Cortex of kidney (tissue), 1 donor: ENCODE measurements around the gene PDIA2.
"Not testable (repeated sequence)": the region's sequence is repeated elsewhere in the genome, so short reads cannot be mapped to it uniquely, and the experiment has no call there.

ENCODE experiments used
- DNase-seq: peaks from one replicate; lab custom pipeline; 2025; lab: John Stamatoyannopoulos, UW

The PDIA2 gene

DNA sequence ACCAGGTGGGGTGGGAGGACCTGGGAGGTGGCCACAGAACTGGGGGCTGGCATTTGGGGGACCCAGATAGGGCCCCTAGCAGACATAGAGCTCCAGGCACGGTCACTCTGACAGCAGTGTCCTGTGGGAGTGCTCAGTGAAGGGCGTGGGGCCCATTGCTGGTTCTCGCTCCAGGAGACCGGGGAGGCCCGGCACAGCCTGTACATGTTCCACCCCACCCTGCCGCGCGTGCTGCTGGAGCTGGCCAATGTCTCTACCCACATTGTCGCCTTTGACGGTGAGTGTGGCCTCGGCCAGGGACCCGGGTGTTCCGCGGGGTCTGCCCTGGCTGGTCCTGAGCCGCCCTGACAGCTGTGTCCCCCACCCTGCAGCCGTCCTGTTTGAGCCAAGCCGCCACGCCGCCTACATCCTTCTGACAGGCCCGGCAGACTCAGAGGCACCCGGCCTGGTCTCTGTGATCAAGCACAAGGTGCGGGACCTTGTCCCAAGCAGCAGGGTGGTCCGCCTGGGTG lies 18.5 kb upstream of the PDIA2 start:
- DNase-seq: no peak

DNA sequence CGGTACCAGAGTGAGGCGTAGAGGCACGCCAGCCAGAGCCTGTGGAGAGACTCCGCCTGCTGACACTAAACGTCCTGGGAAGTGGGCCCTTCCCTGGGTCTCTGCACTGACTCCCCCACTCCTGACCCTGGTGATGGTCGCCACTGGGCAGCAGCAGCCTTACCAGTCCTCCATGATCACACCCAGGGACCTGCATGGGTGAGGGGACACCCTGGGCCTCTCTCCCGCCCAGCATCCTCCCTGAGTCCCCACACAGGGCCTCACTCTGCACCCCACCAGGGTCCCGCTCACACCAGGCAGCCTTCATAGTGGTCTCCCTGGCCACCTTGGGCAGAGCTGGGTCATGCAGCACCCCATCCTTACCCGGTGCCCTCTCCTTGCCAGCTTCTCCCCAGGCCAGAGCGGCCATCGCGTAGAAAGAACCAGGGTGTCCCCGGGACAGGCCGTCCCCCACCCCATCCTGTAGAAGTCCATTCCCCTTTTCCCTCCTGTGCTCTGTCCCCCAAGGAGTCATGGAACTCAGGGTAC lies 17.9 kb upstream of the PDIA2 start:
- DNase-seq: no peak

DNA sequence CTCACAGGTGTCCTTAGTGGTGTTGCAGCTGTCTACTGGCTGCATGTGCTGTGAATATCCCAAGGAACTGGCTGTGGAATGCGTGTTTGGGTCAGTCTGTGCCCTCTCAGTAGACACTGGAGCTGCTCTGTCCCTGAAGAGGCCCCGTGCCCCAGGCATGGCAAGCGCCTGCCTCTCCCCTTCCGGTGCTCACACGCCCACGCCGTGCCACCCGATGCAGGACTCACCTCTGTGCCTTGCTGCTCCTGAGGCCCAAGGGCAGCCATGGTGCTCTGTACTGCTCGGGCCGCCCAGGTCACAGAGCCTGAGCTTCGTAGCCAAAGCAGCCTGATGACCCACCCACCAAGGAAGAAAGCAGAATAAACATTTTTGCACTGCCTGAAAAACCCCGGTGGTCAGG lies 17.3 kb upstream of the PDIA2 start:
- DNase-seq: no peak

DNA sequence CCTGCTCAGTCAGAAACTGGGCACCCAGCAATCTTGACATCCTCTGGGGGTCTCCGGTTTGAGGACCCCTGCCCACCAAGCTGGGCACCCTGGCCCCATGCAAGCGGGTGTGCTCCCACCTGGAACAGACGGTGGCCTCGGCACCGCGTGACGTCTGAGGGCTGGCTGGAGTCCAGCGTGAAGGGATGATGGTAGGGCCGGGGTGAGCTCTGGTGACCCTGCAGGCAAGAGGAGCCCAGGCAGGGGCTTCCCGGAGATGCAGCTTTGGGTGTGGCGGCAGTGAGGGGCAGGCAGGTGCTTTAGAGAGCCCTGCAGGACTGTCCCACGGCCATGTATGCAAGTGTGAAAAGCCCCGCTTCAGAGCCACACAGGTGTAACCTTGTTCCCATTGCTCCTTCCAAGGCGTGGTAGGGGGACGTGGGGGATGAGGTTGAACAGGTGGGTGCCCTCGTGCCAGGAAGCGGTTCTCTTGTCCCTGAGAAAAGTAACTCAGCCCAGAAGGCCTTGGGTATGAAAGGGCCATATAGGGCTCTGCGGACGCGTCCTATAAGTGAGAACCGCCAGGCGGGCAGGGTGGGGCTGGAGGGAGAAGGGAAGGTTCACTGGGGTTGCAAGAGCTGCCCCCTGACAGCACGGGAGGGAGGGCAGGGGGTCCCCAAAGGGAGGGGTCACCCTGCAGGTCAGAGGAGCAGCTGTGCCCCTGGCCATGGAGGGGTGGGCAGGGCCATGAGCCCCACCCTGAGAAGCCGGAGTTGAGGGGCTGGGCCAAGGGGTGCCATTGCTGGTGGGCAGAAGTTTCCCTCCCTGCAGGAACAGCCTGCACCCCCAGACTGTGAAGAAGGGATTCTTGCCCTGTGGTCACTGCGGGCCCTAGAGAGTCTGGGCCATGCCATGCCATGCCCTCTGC lies 16.5 kb upstream of the PDIA2 start:
- DNase-seq: no peak

DNA sequence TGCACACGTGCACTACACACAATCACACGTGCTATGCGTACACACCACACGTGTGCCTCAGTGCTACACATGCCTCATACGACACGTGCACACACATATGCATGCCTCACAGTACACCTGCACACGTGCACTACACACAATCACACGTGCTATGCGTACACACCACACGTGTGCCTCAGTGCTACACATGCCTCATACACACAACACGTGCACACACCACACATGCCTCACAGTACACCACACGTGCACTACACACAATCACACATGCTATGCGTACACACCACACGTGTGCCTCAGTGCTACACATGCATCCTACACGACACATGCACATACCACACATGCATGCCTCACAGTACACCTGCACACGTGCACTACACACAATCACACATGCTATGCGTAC lies 15.4 kb upstream of the PDIA2 start:
- not testable (repeated sequence) for DNase-seq

- no peak for DNase-seq
Observed at GRCh38 chr16:268141-269053, 14.6 kb upstream of the PDIA2 start.

DNA sequence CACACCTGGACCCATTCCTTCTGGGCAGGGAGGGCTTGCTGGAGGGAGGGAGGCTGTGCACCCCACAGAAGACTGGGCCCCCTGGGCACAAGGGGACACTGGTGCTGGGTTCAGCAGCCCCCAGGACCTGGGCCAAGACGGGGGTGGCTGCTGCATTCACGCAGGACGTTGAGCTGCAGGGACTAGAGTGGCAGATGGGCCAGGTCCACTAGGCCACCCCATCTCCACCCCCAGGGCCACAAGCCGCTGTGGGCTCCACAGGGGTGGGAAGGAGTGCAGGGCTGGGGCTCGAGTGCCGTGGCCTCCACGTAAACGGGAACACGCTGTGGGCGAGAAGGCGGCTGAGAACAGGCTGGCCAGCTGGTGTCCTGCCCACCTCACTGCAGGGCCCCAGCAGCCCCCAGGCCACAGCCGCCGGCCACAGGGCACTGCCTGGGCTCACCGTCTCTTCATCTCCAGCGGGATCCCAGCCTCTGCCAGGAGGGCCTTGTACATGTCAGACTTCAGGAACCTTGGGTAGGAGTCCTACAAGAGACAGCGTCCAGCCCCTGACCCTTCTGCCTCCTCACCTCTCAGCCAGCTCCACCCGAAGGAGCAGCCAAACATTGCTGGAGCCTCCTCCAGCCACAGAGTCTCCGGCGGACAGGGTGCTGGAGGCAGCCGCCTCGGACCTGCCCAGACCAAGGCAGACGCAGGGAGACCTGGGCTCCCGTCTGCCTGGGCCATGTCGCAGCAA lies 13.7 kb upstream of the PDIA2 start:
- no peak for DNase-seq

- DNase-seq: no peak
Observed at GRCh38 chr16:270381-271255, 12.3 kb upstream of the PDIA2 start.

DNA sequence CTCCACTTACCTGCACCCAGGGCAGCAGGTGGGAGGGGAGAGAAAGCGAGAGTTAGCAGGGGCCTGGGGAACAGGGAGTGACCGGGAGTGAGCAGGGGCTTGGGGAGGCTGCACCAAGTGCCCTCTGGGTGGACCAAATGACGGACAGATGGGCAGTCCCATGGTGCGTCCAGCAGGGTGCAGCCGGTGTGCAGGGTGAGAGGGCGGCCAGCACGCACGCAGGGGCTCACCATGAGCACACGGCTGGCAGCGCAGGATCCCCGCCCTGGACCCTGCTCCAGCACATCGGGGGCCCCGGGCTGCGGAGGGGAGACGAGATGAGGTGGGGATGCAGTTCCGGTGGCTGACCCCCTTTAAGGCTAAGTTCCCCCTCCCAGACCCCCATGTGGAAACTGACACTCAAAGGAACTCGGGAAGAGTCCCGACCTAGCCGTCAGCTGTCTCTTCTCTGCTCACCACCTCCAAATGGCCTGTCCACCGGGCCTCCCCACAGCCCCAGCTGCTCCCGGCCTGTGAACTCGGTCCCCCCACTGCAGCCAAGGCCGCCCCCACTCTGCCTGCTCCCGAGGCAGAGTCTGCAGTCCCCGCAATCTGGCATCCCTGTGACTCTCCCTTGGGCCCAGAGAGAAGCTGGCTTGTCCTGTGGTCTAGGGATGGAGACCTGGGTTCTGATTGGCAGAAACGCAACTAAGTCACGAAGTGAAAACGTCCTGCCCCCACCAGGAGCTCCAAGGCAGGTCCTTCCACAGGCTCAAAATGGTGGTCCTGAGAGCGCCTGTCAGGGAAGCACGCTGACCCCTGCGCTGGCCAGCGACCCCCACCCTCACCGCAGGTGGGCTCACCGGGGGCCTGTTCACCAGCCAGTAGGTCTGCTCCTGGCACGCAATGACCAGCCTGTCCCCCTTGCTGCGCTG lies 10.1 kb upstream of the PDIA2 start:
- DNase-seq: no peak

GRCh38 chr16:273547-274421 lies 9.2 kb upstream of the PDIA2 start:
- no peak for DNase-seq

DNA sequence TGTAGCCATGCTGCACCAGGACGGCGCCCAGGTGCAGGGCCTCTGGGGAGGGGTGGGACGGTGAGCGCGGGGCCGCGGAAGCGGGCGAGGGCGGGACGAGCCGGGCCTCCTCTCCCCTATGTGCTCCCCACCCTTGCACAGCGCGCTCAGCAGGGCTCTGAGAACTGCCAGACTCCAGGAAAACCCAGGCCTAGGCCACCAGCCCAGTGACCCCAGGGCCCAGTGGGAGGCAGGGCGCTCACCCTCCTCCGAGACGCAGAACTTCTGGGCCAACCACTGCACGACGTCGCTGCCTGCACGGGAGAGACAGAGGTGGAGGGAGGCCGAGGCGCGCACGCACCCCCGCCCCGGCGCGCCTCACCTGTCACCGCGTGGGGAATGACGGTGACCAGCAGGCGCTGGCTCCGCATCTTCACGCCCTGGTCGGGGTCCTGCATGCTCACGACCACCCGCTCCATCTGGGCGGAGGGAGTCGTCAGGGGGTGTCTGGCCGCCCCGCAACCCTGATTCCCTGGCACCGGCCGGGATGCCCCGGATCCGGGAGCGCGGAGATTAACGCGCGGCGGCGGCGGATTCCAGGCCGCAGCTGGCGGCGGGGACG lies 7.8 kb upstream of the PDIA2 start:
- no peak for DNase-seq

- DNase-seq: no peak
Observed at GRCh38 chr16:275786-276232, 7.2 kb upstream of the PDIA2 start, which contains the start of gene RGS11. RGS11 (minus strand) TSS chr16:275944; CDS start chr16:275911, 33 bp downstream.

GRCh38 chr16:276426-277077 lies 6.4 kb upstream of the PDIA2 start:
- DNase-seq: no peak

- DNase-seq: no peak
Observed at GRCh38 chr16:278863-279366, 4.0 kb upstream of the PDIA2 start.

DNA sequence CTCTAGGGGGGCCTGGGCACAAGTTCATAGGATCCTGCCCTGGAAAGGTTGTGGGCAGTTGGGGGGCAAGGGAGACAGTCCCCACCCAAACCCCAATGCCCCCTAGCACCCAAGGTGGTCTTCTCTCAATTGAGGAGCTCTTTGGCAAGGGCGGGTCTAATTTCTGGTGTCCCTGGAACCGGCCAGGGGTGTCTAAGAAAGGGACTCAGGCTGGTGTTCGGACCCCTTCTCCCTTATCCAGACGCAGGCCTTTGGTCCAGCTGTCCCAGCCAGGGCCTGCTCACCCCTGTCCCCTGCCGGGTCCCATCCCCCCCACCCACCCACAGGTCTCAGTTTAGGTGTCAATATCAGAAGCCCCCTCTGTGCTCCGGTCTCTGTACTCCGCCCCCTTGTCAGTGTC lies 3.4 kb upstream of the PDIA2 start:
- DNase-seq: no peak

DNA sequence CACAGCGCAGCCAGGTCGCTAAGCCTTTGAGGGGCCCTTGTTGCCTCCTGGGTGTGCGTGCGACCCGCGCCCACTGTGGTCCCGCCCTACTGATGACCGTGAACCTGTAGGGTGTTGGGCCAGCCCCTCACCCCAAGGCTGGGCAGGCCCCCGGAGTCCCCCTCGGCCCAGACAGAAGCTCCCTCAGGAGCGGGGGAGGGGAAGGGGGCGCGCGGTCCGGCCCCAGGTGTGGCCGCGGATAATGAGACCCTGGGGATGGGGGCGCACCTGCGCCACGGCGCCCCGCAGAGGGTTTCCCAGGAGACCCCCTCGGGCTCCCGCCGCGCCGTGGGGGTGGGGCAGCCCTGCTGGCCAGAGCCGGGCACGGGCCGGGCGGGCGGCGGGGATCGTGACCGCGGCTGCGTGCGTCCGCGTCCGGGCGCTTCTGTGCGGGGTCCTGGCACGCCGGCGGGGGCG lies 2.9 kb upstream of the PDIA2 start:
- no peak for DNase-seq

GRCh38 chr16:280552-280951 lies 2.4 kb upstream of the PDIA2 start, which contains the start of gene ARHGDIG:
ARHGDIG (plus strand) TSS chr16:280591; CDS start chr16:280681, 90 bp downstream.
- DNase-seq: no peak
